B cell (primary cell): ENCODE data around the gene IL10. TPM values are rescaled to one million over a fixed set of nuclear protein-coding genes. Genes with fewer than 3 reads are reported as not detected.

Experiments
- ATAC-seq: fragments of 200-7000 bp; cut with Tn5 transposase; one replicate; pipeline ENCODE4 v1.10.0; 2021; ENCODE audit warnings: low read depth, mild to moderate bottlenecking, moderate number of reproducible peaks, moderate library complexity
- CTCF ChIA-PET: fragments of 350-600 bp; sonication (Branson Sonifier 250); formaldehyde crosslinking; loops from one replicate; lab custom pipeline; 2021; ENCODE audit warnings: antibody characterized with exemption, inconsistent platforms; lab: Charles Lee
- POLR2A ChIA-PET: fragments of 350-600 bp; sonication (Branson Sonifier 250); formaldehyde crosslinking; loops from one replicate; lab custom pipeline; 2021; ENCODE audit warnings: antibody characterized with exemption; lab: Charles Lee
- DNase-seq: peaks from one replicate; pipeline ENCODE4 v3.0.0; 2013
- H2AFZ ChIP-seq: 2 replicates; pipeline ENCODE4 v1.6.1; 2012; ENCODE audit warnings: mild to moderate bottlenecking, low read depth, low read length; ENCODE audit not compliant: insufficient read depth, poor library complexity, severe bottlenecking
- H3K27ac ChIP-seq, 2 donors: 1 replicate in 1 of 2; 2 replicates in 1 of 2; pipeline ENCODE4 v1.5.1; 2012 to 2013; ENCODE audit warnings: low read length in 2 of 2, mild to moderate bottlenecking in 2 of 2, moderate library complexity in 1 of 2
- H3K27me3 ChIP-seq, 4 experiments: fragments of 200-600 bp in 1 of 4; sonication (generic) in 1 of 4; replicated peaks in 1 of 4; 1 replicate in 2 of 4; 2 replicates in 2 of 4; pipeline versions ENCODE4 v1.6.1 to v1.7.0; 2013 to 2016; ENCODE audit warnings: low read length in 3 of 4, mild to moderate bottlenecking in 2 of 4, mixed read lengths in 1 of 4, moderate library complexity in 1 of 4; ENCODE audit not compliant: insufficient read depth in 4 of 4, control insufficient read depth in 3 of 4; ENCODE audit errors: control extremely low read depth in 1 of 4
- H3K36me3 ChIP-seq, 2 experiments: replicated peaks in 1 of 2; 1 replicate in 1 of 2; 2 replicates in 1 of 2; pipeline versions ENCODE4 v1.6.1 to v1.7.1; 2013; ENCODE audit warnings: low read length in 1 of 2; ENCODE audit not compliant: insufficient read depth in 2 of 2, control insufficient read depth in 1 of 2; ENCODE audit errors: control extremely low read depth in 1 of 2, extremely low read depth in 1 of 2
- H3K4me1 ChIP-seq, 2 donors: fragments of 200-600 bp in 1 of 2; sonication (generic) in 1 of 2; 1 replicate in 1 of 2; 2 replicates in 1 of 2; pipeline versions ENCODE4 v1.5.1 to v1.6.1; 2013 to 2017; ENCODE audit warnings: low read length in 2 of 2; ENCODE audit not compliant: control insufficient read depth in 2 of 2, insufficient read depth in 2 of 2
- H3K4me2 ChIP-seq: replicated peaks from 2 replicates; pipeline ENCODE3; 2012; ENCODE audit warnings: mild to moderate bottlenecking, low read depth, low read length; ENCODE audit not compliant: poor library complexity, severe bottlenecking
- H3K4me3 ChIP-seq, 5 experiments: fragments of 200-600 bp in 1 of 5; sonication (generic) in 1 of 5; 1 replicate in 3 of 5; 2 replicates in 2 of 5; pipeline versions ENCODE4 v1.5.1 to v1.7.0; 2011 to 2016; ENCODE audit warnings: low read length in 4 of 5, mild to moderate bottlenecking in 4 of 5, low read depth in 2 of 5, control low read depth in 1 of 5, moderate library complexity in 1 of 5; ENCODE audit not compliant: insufficient read depth in 1 of 5; ENCODE audit errors: control extremely low read depth in 1 of 5, extremely low read depth in 1 of 5
- H3K79me2 ChIP-seq: fragments of 200-600 bp; sonication (generic); one replicate; pipeline ENCODE4 v1.6.0; 2016; ENCODE audit warnings: low read length; ENCODE audit not compliant: control insufficient read depth, insufficient read depth
- H3K9ac ChIP-seq: fragments of 200-600 bp; sonication (generic); 2 replicates; pipeline ENCODE4 v1.6.1; 2017; ENCODE audit warnings: mild to moderate bottlenecking, low read length, moderate library complexity
- H3K9me3 ChIP-seq, 3 donors: one replicate each; pipeline versions ENCODE4 v1.6.1 to v1.7.1; 2013; ENCODE audit warnings: low read length in 2 of 3; ENCODE audit not compliant: control insufficient read depth in 2 of 3, insufficient read depth in 1 of 3; ENCODE audit errors: control extremely low read depth in 1 of 3
- H4K20me1 ChIP-seq: 2 replicates; pipeline ENCODE4 v1.6.0; 2012; ENCODE audit warnings: mild to moderate bottlenecking, low read length; ENCODE audit not compliant: insufficient read depth, control insufficient read depth, poor library complexity, severe bottlenecking
- H3K27ac Mint-ChIP-seq: one replicate; pipeline ENCODE4 v1.8.0; 2021; ENCODE audit warnings: mixed read lengths
- H3K27me3 Mint-ChIP-seq: one replicate; pipeline ENCODE4 v1.8.0; 2021; ENCODE audit warnings: mixed read lengths
- H3K4me1 Mint-ChIP-seq: one replicate; pipeline ENCODE4 v1.8.0; 2021; ENCODE audit warnings: mixed read lengths
- H3K4me3 Mint-ChIP-seq: one replicate; pipeline ENCODE4 v1.8.0; 2021; ENCODE audit warnings: mixed read lengths
- H3K9me3 Mint-ChIP-seq: one replicate; pipeline ENCODE4 v1.8.0; 2022; ENCODE audit warnings: mixed read lengths; ENCODE audit not compliant: insufficient read depth
- EZH2 ChIP-seq: IDR thresholded peaks from 2 replicates; pipeline ENCODE4 v1.6.1; 2012; ENCODE audit warnings: borderline replicate concordance, low read depth, mild to moderate bottlenecking, moderate library complexity, low read length; ENCODE audit not compliant: insufficient read depth, poor library complexity, severe bottlenecking
- WGBS: methylation state at CpG from one replicate; pipeline ENCODE4 v1.1.5; 2013; ENCODE audit warnings: missing lambda C conversion rate; ENCODE audit not compliant: insufficient coverage; 5-methylcytosine and 5-hydroxymethylcytosine counted together
- intact Hi-C: fragments of 100-400 bp; cut with micrococcal nuclease; formaldehyde crosslinking; loops from one replicate; pipeline ENCODE4 v1.10.0; 2022
- polyA plus RNA-seq: library from polyadenylated mRNA; depleted of rRNA; stranded (reverse); fragments of >200 nt; gene quantifications from 2 replicates; pipeline ENCODE4 v1.2.3, GENCODE V29; 2012
- total RNA-seq, 2 donors: library from RNA; stranded (reverse); fragments of 120-200 nt in 1 of 2; gene quantifications; 1 replicate in 1 of 2; 2 replicates in 1 of 2; pipeline versions ENCODE4 v1.2.3 to v1.2.4, GENCODE V29; 2013 to 2022
- TF ChIP-seq, protein P1 (sequence below): fragments of 200-600 bp; IDR thresholded peaks from one replicate; pipeline ENCODE4 v1.8.0; 2022; ENCODE audit warnings: antibody characterized with exemption, mild to moderate bottlenecking

IL10 gene
- total and polyA plus RNA-seq, 2 donors (not counting 1 experiment from before 2014, with no cell fraction given), result 0.37 to 0.69 TPM

- H4K20me1 ChIP-seq, result no peaks in the 10 kb centered on the region
- H3K9me3 Mint-ChIP-seq, result no peaks in the 10 kb centered on the region
- H3K4me1 Mint-ChIP-seq, result peaks cover 74% of the 10 kb centered on the region
- no peak overlapping the region for H3K9ac ChIP-seq
- DNase-seq, result peak; percentile 67
- peak overlapping the region; percentile 67 for H3K4me3 Mint-ChIP-seq
- ATAC-seq, result peak; percentile 21
- TF ChIP-seq, protein P1, sequence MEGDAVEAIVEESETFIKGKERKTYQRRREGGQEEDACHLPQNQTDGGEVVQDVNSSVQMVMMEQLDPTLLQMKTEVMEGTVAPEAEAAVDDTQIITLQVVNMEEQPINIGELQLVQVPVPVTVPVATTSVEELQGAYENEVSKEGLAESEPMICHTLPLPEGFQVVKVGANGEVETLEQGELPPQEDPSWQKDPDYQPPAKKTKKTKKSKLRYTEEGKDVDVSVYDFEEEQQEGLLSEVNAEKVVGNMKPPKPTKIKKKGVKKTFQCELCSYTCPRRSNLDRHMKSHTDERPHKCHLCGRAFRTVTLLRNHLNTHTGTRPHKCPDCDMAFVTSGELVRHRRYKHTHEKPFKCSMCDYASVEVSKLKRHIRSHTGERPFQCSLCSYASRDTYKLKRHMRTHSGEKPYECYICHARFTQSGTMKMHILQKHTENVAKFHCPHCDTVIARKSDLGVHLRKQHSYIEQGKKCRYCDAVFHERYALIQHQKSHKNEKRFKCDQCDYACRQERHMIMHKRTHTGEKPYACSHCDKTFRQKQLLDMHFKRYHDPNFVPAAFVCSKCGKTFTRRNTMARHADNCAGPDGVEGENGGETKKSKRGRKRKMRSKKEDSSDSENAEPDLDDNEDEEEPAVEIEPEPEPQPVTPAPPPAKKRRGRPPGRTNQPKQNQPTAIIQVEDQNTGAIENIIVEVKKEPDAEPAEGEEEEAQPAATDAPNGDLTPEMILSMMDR, result no peak
- no peak for TF ChIP-seq EZH2
- H3K79me2 ChIP-seq, result no peaks in the 10 kb centered on the region
- H2AFZ ChIP-seq, result no peak overlapping the region
- POLR2A ChIA-PET, result interaction anchor here (1.9 kb wide), 1 partner anchor 9 kb away, joined by 4 read pairs; no protein-coding TSS in a partner anchor
- H3K36me3 ChIP-seq, result no peaks in the 10 kb centered on the region
- WGBS, result 61% methylated on average over 6 of the region's 11 CpGs
- intact Hi-C loops, result no loop called here
- CTCF ChIA-PET, result interaction anchor here (1.0 to 2.5 kb wide), 6 partner anchors 8 to 60 kb away, joined by 3 to 12 read pairs (median 5); no protein-coding TSS in a partner anchor
- no peak overlapping the region for H3K4me3 ChIP-seq
- H3K27ac ChIP-seq, result no peak overlapping the region
- no peaks in the 10 kb centered on the region for H3K9me3 ChIP-seq
- H3K27me3 ChIP-seq, result peaks cover 0 to 4% (median 0%) of the 10 kb centered on the region in 4 experiments
- no peaks in the 10 kb centered on the region for H3K27me3 Mint-ChIP-seq
- H3K4me1 ChIP-seq, result peaks cover 31 to 51% of the 10 kb centered on the region in 2 donors
- peak overlapping the region; percentile 32 for H3K4me2 ChIP-seq
- H3K27ac Mint-ChIP-seq, result peak overlapping the region; percentile 71
Observed at GRCh38 chr1:206794294-206794908, 22.1 kb upstream of the IL10 start.

DNA sequence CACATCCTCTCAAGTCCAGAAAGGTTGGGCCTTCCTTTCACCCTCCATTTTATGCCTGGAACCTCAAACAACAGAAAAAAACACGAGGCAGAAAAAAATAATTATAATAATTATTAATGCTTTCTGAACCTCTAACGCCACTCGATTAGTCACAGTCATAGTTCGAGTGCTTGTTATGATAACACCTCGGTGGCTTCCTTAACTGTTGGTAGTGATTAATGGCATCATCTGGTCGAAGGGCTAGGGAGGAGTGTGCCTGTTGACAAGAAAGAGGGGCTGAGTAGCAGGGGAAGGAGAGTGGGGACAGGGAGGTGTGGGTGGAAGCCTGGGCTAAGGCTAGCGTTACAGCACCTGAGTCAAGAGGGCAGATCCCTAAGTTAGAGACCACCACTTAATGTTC is 21.3 kb upstream of the IL10 start:
- Histone ChIP-seq H3K4me3 (no peak overlapping the region), H4K20me1 (no peaks in the 10 kb centered on the region), H3K36me3 (no peaks in the 10 kb centered on the region), H3K27ac (no peak overlapping the region), H2AFZ (no peak overlapping the region), H3K9ac (no peak overlapping the region), H3K9me3 (no peaks in the 10 kb centered on the region), H3K79me2 (no peaks in the 10 kb centered on the region), H3K27me3 (peaks cover 0 to 4% (median 0%) of the 10 kb centered on the region in 4 experiments), H3K4me1 (peaks cover 31 to 51% of the 10 kb centered on the region in 2 donors), H3K4me2 (no peak overlapping the region)
- intact Hi-C loops, result loop anchor here (1.0 kb wide), 1 partner anchor 9 kb away; no protein-coding TSS in a partner anchor
- H3K4me1 Mint-ChIP-seq, result peaks cover 79% of the 10 kb centered on the region
- ChIA-PET CTCF (interaction anchor here (1.2 to 2.5 kb wide), 4 partner anchors 8 to 59 kb away, joined by 4 to 12 read pairs (median 6); no protein-coding TSS in a partner anchor), POLR2A (interaction anchor here (1.4 kb wide), 1 partner anchor 22 kb away, joined by 10 read pairs; the partner anchor contains the start of genes IL10 and IL19)
- DNase-seq (no peak), ATAC-seq (no peak)
- peak overlapping the region; percentile 89 for H3K27ac Mint-ChIP-seq
- peak overlapping the region; percentile 56 for H3K4me3 Mint-ChIP-seq
- no peaks in the 10 kb centered on the region for H3K27me3 Mint-ChIP-seq
- no peaks in the 10 kb centered on the region for H3K9me3 Mint-ChIP-seq
- TF ChIP-seq EZH2, result no peak
- TF ChIP-seq, protein P1, result no peak
- WGBS, result 62% methylated on average over 5 of the region's 7 CpGs
